Measurements from ENCODE around the gene SEC31A.
"Not testable (repeated sequence)": the region's sequence is repeated elsewhere in the genome, so short reads cannot be mapped to it uniquely, and the experiment has no call there.

Gene SEC31A

GRCh38 chr4:82886147-82886942 lies 4.6 kb downstream of the SEC31A start:
- H3K79me2 ChIP-seq (ENCODE audit: insufficient read depth, low read depth), result peaks cover 86% of the 10 kb centered on the region
- H3K27ac ChIP-seq, result no peak overlapping the region
- no peaks in the 10 kb centered on the region for H3K36me3 ChIP-seq (ENCODE audit: insufficient read depth)
- H3K4me1 ChIP-seq (ENCODE audit: low read depth, poor library complexity, severe bottlenecking), result peaks cover 30% of the 10 kb centered on the region
- TF ChIP-seq CTCF (conservative IDR thresholded peaks at IDR 0.05; ENCODE audit: low read depth, low read length), result no peak
- H4K20me1 ChIP-seq (ENCODE audit: insufficient read depth), result peaks cover 8% of the 10 kb centered on the region; the same call in 1 of the 2 replicates
- 0 out of 2 replicates have a peak overlapping the region, but pooled peaks have one; percentile 15 for H3K4me2 ChIP-seq
- H3K4me3 ChIP-seq (IDR thresholded peaks at IDR 0.05; ENCODE audit: insufficient read depth, low read depth, low read length), result no peak overlapping the region
- no peak overlapping the region for H3K9ac ChIP-seq
- no peaks in the 10 kb centered on the region for H3K27me3 ChIP-seq (ENCODE audit: insufficient read depth, low read depth)
- H2AFZ ChIP-seq (ENCODE audit: low read depth), result no peak overlapping the region

- Histone ChIP-seq H3K9ac (no peak overlapping the region), H4K20me1 (ENCODE audit: insufficient read depth) (peaks cover 8% of the 10 kb centered on the region; the same call in 1 of the 2 replicates), H3K27me3 (ENCODE audit: insufficient read depth, low read depth) (no peaks in the 10 kb centered on the region), H3K27ac (no peak overlapping the region), H3K36me3 (ENCODE audit: insufficient read depth) (no peaks in the 10 kb centered on the region; the same call in 1 of the 2 replicates), H3K79me2 (ENCODE audit: insufficient read depth, low read depth) (peaks cover 92% of the 10 kb centered on the region), H3K4me1 (ENCODE audit: low read depth, poor library complexity, severe bottlenecking) (peaks cover 34% of the 10 kb centered on the region), H2AFZ (ENCODE audit: low read depth) (no peak overlapping the region), H3K4me3 (IDR thresholded peaks at IDR 0.05; ENCODE audit: insufficient read depth, low read depth, low read length) (no peak overlapping the region), H3K4me2 (no peak overlapping the region)
- no peak for TF ChIP-seq CTCF (conservative IDR thresholded peaks at IDR 0.05; ENCODE audit: low read depth, low read length)
These were observed 5.5 kb downstream of the SEC31A start for GRCh38 chr4:82885410-82885809.

- Histone ChIP-seq H3K4me3 (IDR thresholded peaks at IDR 0.05; ENCODE audit: insufficient read depth, low read depth, low read length) (no peak overlapping the region), H3K27ac (no peak overlapping the region), H3K79me2 (ENCODE audit: insufficient read depth, low read depth) (no peaks in the 10 kb centered on the region), H3K27me3 (ENCODE audit: insufficient read depth, low read depth) (no peaks in the 10 kb centered on the region), H3K4me2 (no peak overlapping the region), H3K4me1 (ENCODE audit: low read depth, poor library complexity, severe bottlenecking) (peaks cover 40% of the 10 kb centered on the region), H3K36me3 (ENCODE audit: insufficient read depth) (peaks cover 14% of the 10 kb centered on the region; the same call in 1 of the 2 replicates), H3K9ac (no peak overlapping the region), H4K20me1 (ENCODE audit: insufficient read depth) (no peaks in the 10 kb centered on the region), H2AFZ (ENCODE audit: low read depth) (no peak overlapping the region)
- TF ChIP-seq CTCF (conservative IDR thresholded peaks at IDR 0.05; ENCODE audit: low read depth, low read length), result no peak
These were observed 22.4 kb downstream of the SEC31A start for GRCh38 chr4:82868572-82868971.

- peaks cover 14% of the 10 kb centered on the region; the same call in 1 of the 2 replicates for H3K36me3 ChIP-seq (ENCODE audit: insufficient read depth)
- H3K27ac ChIP-seq, result peak overlapping the region; percentile 48; the same call in 1 of the 2 replicates
- H3K27me3 ChIP-seq (ENCODE audit: insufficient read depth, low read depth), result no peaks in the 10 kb centered on the region
- H4K20me1 ChIP-seq (ENCODE audit: insufficient read depth), result no peaks in the 10 kb centered on the region
- no peak overlapping the region for H3K9ac ChIP-seq
- 0 out of 2 replicates have a peak, but pooled peaks cover 6% of the 10 kb centered on the region for H3K79me2 ChIP-seq (ENCODE audit: insufficient read depth, low read depth)
- H2AFZ ChIP-seq (ENCODE audit: low read depth), result no peak overlapping the region
- no peak overlapping the region for H3K4me3 ChIP-seq (IDR thresholded peaks at IDR 0.05; ENCODE audit: insufficient read depth, low read depth, low read length)
- no peak for TF ChIP-seq CTCF (conservative IDR thresholded peaks at IDR 0.05; ENCODE audit: low read depth, low read length)
- peaks cover 50% of the 10 kb centered on the region for H3K4me1 ChIP-seq (ENCODE audit: low read depth, poor library complexity, severe bottlenecking)
- H3K4me2 ChIP-seq, result peak overlapping the region; percentile 31; the same call in 1 of the 2 replicates
These were observed 24.1 kb downstream of the SEC31A start for GRCh38 chr4:82866706-82867385.

- H3K27ac ChIP-seq, result peak overlapping the region; percentile 48; the same call in 1 of the 2 replicates
- peaks cover 14% of the 10 kb centered on the region; the same call in 1 of the 2 replicates for H3K36me3 ChIP-seq (ENCODE audit: insufficient read depth)
- H3K79me2 ChIP-seq (ENCODE audit: insufficient read depth, low read depth); H3K4me3 ChIP-seq (IDR thresholded peaks at IDR 0.05; ENCODE audit: insufficient read depth, low read depth, low read length); H4K20me1 ChIP-seq (ENCODE audit: insufficient read depth); H3K27me3 ChIP-seq (ENCODE audit: insufficient read depth, low read depth); H2AFZ ChIP-seq (ENCODE audit: low read depth); H3K9ac ChIP-seq: not testable (repeated sequence)
- peaks cover 50% of the 10 kb centered on the region for H3K4me1 ChIP-seq (ENCODE audit: low read depth, poor library complexity, severe bottlenecking)
- peak overlapping the region; percentile 31 for H3K4me2 ChIP-seq
These were observed 24.9 kb downstream of the SEC31A start for GRCh38 chr4:82866033-82866432.

All from KMS-11 (cell line).